ENCODE measurements around the gene TCERG1L.

DNA sequence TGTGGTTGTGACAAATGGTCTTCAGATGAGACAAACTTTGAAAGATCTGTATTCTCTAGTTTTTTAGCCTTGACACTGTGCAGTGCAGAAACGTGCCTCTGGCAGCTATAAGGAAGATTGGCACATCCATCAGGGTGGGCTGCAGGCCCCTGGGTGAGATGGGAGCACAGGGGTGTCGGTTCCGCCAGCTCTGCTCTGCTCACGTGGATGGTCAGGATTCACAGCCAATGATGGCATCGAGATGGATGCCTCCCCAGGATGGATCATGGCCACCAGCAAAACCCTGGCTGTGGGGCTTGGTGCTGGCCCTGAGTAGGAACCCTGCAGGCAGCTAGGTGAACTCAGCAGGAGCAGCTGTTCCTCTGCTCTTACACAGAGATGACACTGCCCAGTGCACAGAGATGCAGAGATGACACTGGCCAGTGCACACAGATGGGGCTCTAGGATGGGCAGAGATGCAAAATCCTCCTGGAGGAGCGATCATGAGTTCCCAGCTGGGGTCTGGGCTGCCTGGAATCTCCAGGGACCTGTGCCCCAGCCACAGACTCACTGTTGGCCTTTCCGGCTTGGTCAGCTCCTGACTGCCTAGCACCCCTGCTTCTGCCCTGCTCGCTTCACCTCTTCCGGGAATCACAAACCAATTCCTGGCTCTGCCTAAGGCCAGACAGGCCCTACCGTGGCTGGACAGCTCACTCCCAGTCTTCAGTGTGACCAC, 185.9 kb downstream of the TCERG1L start:
- TF ChIP-seq CTCF (IDR thresholded peaks at IDR 0.05) (no peak), POLR2A (IDR thresholded peaks at IDR 0.05) (no peak)
